GM18873 (cell line): Measurements from ENCODE around the gene BICC1.

Experiments used
- ATAC-seq: cut with Tn5 transposase; IDR thresholded peaks from one replicate; pipeline ENCODE4 v1.9.1; 2021; ENCODE audit warnings: mild to moderate bottlenecking, moderate library complexity, moderate number of reproducible peaks; ENCODE audit not compliant: unreplicated experiment, low FRiP score

BICC1 gene

GRCh38 chr10:58514111-58514770 is 1.6 kb downstream of the BICC1 start:
- ATAC-seq, result no peak

GRCh38 chr10:58515291-58515941 is 2.7 kb downstream of the BICC1 start:
- ATAC-seq, result no peak

GRCh38 chr10:58516119-58516518 is 3.4 kb downstream of the BICC1 start:
- no peak for ATAC-seq

GRCh38 chr10:58516671-58517070 is 4.0 kb downstream of the BICC1 start:
- no peak for ATAC-seq

- ATAC-seq, result no peak
Measured at GRCh38 chr10:58517081-58517480, 4.4 kb downstream of the BICC1 start.

- ATAC-seq, result no peak
Measured at GRCh38 chr10:58517491-58518355, 5.1 kb downstream of the BICC1 start.

- ATAC-seq, result no peak
Measured at GRCh38 chr10:58518775-58519174, 6.1 kb downstream of the BICC1 start.

- no peak for ATAC-seq
Measured at GRCh38 chr10:58529077-58529728, 16.5 kb downstream of the BICC1 start.

- peak; percentile 99 for ATAC-seq
Measured at GRCh38 chr10:58531084-58531695, 18.5 kb downstream of the BICC1 start.

- ATAC-seq, result no peak
Measured at GRCh38 chr10:58535311-58535710, 22.6 kb downstream of the BICC1 start.

- no peak for ATAC-seq
Measured at GRCh38 chr10:58543141-58543540, 30.5 kb downstream of the BICC1 start.

- ATAC-seq, result no peak
Measured at GRCh38 chr10:58544135-58544534, 31.5 kb downstream of the BICC1 start.

- no peak for ATAC-seq
Measured at GRCh38 chr10:58545427-58545826, 32.8 kb downstream of the BICC1 start.

- no peak for ATAC-seq
Measured at GRCh38 chr10:58546137-58546536, 33.5 kb downstream of the BICC1 start.

- ATAC-seq, result no peak
Measured at GRCh38 chr10:58546722-58547445, 34.2 kb downstream of the BICC1 start.

GRCh38 chr10:58547963-58548362 is 35.3 kb downstream of the BICC1 start:
- ATAC-seq, result no peak

- no peak for ATAC-seq
Measured at GRCh38 chr10:58554316-58554715, 41.6 kb downstream of the BICC1 start.

- no peak for ATAC-seq
Measured at GRCh38 chr10:58555170-58555929, 42.7 kb downstream of the BICC1 start.

- no peak for ATAC-seq
Measured at GRCh38 chr10:58555930-58556311, 43.2 kb downstream of the BICC1 start.
